IPS DF 6.9 (cell line): ENCODE measurements around the gene PODN.

Experiments used
- DNase-seq: peaks from one replicate; pipeline ENCODE4 v3.0.0-alpha.2; 2013; ENCODE audit warnings: low read depth, low spot score
- H3K27ac ChIP-seq: one replicate; pipeline ENCODE4 v1.5.1; 2013; ENCODE audit warnings: low read length, control low read depth
- H3K27me3 ChIP-seq: 2 replicates; pipeline ENCODE4 v1.6.1; 2013; ENCODE audit warnings: mild to moderate bottlenecking, low read length; ENCODE audit not compliant: control insufficient read depth, insufficient read depth
- H3K36me3 ChIP-seq: 2 replicates; pipeline ENCODE4 v1.6.1; 2013; ENCODE audit warnings: low read length; ENCODE audit not compliant: control insufficient read depth, insufficient read depth
- H3K4me1 ChIP-seq: 2 replicates; pipeline ENCODE4 v1.6.1; 2013; ENCODE audit warnings: low read length; ENCODE audit not compliant: control insufficient read depth, insufficient read depth
- H3K4me3 ChIP-seq: 2 replicates; pipeline ENCODE4 v1.5.1; 2013; ENCODE audit warnings: mild to moderate bottlenecking, low read length
- H3K9me3 ChIP-seq: 2 replicates; pipeline ENCODE4 v1.6.1; 2013; ENCODE audit warnings: low read length, inconsistent platforms; ENCODE audit not compliant: control insufficient read depth, insufficient read depth
- WGBS: extraction: QIAGEN DNeasy Blood & Tissue Kit; methylation state at CpG from one replicate; pipeline ENCODE4 v1.1.7; 2013; ENCODE audit warnings: mixed read lengths, missing lambda C conversion rate; ENCODE audit not compliant: insufficient read length, insufficient coverage; 5-methylcytosine and 5-hydroxymethylcytosine counted together

PODN gene

GRCh38 chr1:53107570-53108322 lies 45.7 kb downstream of the PODN start:
- Histone ChIP-seq H3K9me3 (no peaks in the 10 kb centered on the region), H3K36me3 (no peaks in the 10 kb centered on the region), H3K27me3 (no peaks in the 10 kb centered on the region), H3K4me3 (no peak overlapping the region), H3K4me1 (no peaks in the 10 kb centered on the region), H3K27ac (no peak overlapping the region)
- no peak for DNase-seq
- no CpG with 5 or more reads among the region's 15 CpGs for WGBS

DNA sequence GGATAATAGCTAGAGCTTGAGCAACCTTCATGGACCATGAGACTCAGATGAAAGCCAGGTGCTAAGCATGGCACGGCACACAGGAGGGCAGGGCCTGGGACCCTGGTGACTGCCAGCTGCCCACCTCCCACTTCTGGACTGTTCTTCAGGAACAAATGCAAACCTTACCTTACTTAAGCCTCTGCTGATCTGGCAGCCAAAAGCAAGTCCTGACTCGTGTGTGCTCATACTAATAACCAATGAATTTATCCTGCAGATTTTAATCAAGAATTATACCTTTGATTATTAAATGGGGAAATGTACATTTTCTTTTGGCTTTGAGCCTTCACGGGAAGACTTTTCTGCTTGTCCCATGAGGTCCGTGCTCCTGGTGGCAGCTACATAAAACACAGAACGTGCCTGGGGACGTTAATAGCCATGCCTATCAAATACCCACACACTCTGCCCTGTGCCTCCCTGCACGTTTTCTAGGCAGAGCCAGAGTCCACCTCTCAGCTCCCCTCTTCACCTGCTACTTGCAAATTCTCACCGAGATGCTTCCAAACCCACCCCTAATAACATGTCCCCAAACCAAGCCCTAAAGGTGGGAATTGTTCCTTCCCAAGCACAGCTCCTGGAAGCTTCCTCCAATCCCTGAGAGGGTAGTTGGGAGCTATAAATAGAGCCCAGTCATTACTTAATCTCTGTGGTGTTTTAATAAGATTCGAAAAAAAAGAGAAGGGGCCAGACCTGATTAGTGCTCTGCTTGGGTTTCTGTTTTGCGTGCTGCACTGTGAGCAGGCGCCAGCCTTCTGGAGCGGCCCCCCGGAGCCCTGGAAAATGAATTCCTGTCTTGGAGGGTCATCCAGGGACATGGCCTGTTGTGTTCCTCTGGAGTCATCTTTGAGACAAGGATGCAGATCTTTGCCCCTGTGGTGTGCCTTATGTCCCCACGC lies 46.9 kb downstream of the PODN start:
- WGBS: no CpG with 5 or more reads among the region's 14 CpGs
- no peaks in the 10 kb centered on the region for H3K9me3 ChIP-seq

DNA sequence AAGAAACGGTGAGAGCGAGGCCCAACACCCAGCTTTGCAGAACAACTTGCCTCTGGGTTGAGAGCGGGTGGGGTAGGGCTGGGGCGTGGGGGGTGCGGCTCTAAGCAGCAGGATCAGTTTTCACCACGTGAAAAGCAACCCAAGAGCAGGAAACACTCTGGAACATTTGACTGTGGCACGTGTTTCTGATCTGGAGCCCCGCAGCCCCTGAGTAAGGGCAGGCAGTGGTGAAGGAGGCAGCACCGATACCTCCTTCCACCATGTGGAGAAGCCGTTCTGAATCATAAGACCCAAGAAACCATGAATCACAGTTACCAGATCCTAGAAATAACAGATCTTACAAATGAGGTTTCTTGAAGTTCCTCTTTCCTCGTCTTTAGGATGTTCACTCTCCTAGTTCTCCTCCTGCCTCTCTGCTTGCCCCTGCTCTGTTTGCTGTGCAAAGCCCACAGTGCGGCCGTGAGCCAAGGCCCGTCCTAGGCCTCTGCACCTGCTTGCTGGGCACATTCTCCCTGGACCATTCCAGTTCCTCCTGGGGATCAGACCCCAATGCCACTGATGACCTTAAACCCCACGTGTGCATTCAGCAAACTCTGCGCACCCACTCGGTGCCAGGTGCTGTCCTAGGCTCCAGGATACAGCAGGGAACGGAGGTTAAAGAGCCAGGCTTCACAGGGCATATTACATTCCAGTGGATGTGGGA lies 48.5 kb downstream of the PODN start:
- 0 out of 2 replicates have a peak, but pooled peaks cover under 1% of the 10 kb centered on the region for H3K4me1 ChIP-seq
- no peak for DNase-seq
- no CpG with 5 or more reads among the region's 18 CpGs for WGBS
- H3K27me3 ChIP-seq: no peaks in the 10 kb centered on the region
- H3K4me3 ChIP-seq: no peak overlapping the region
- H3K36me3 ChIP-seq: no peaks in the 10 kb centered on the region
- H3K9me3 ChIP-seq: no peaks in the 10 kb centered on the region
- H3K27ac ChIP-seq: no peak overlapping the region

More for the DNA sequence above, 46.9 kb downstream of the PODN start:
- no peaks in the 10 kb centered on the region for H3K36me3 ChIP-seq
- no peak overlapping the region for H3K27ac ChIP-seq
- H3K4me1 ChIP-seq: no peaks in the 10 kb centered on the region
- DNase-seq: no peak
- H3K27me3 ChIP-seq: no peaks in the 10 kb centered on the region
- no peak overlapping the region for H3K4me3 ChIP-seq

GRCh38 chr1:53111073-53111556 lies 49.1 kb downstream of the PODN start:
- no peak overlapping the region for H3K27ac ChIP-seq
- H3K9me3 ChIP-seq: no peaks in the 10 kb centered on the region
- peaks cover 4% of the 10 kb centered on the region; the same call in 1 of the 2 replicates for H3K4me1 ChIP-seq
- no peaks in the 10 kb centered on the region for H3K36me3 ChIP-seq
- H3K27me3 ChIP-seq: no peaks in the 10 kb centered on the region
- H3K4me3 ChIP-seq: no peak overlapping the region
- no CpG with 5 or more reads among the region's 10 CpGs for WGBS
- DNase-seq: no peak

DNA sequence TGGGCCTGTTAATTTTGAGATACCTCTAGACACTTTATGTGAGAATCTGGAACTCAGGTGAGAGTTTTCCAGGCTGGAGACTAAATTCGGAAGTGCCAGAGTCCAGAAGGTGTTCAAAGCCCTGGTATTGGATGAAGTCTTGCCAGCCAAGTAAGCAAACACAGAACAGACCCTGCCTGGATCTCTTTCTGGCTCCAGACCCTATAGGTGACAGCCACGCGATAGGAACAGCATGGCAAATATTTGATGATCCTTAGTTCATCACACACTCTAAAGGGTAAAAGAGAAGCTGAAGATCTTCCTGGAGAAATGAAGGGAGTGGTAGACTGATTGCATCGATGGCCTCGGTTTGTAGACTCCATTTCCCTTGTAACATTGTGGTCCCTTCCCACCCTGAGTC lies 49.7 kb downstream of the PODN start:
- no CpG with 5 or more reads among the region's 5 CpGs for WGBS
- Histone ChIP-seq H3K36me3 (no peaks in the 10 kb centered on the region), H3K27me3 (no peaks in the 10 kb centered on the region), H3K9me3 (no peaks in the 10 kb centered on the region), H3K27ac (no peak overlapping the region), H3K4me1 (peaks cover 5% of the 10 kb centered on the region; the same call in 1 of the 2 replicates), H3K4me3 (no peak overlapping the region)
- no peak for DNase-seq

DNA sequence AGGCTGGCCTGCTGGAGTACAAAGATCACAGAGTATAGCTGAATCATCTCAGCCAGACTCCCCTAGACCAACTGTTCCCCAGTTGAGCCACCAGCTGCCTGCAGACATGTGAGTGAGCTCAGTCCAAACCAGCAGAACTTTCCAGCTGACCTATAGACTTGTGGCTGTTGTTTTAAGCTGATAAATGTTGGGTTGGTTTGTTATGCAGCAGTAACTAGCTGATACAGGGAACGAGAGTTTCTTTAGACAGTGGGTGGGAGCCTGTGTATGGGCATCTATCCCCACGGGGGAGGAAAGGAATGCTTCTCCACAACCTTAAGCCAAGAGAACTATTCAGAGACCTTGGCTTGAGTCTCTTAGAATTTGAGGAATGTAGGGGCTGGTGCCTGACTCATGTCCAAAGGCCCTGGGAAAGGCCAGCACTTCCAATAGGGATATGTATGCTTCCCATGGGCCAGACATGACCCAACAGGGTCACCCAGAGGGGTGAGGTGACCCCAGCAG lies 50.3 kb downstream of the PODN start:
- Histone ChIP-seq H3K27me3 (no peaks in the 10 kb centered on the region), H3K27ac (no peak overlapping the region), H3K4me1 (peaks cover 5% of the 10 kb centered on the region; the same call in 1 of the 2 replicates), H3K9me3 (no peaks in the 10 kb centered on the region), H3K36me3 (no peaks in the 10 kb centered on the region), H3K4me3 (no peak overlapping the region)
- DNase-seq: no peak
- no CpG with 5 or more reads among the region's 2 CpGs for WGBS

- no peaks in the 10 kb centered on the region for H3K9me3 ChIP-seq
- DNase-seq: no peak
- peaks cover 5% of the 10 kb centered on the region; the same call in 1 of the 2 replicates for H3K4me1 ChIP-seq
- H3K27ac ChIP-seq: no peak overlapping the region
- H3K27me3 ChIP-seq: no peaks in the 10 kb centered on the region
- no CpG with 5 or more reads among the region's 4 CpGs for WGBS
- H3K4me3 ChIP-seq: no peak overlapping the region
- no peaks in the 10 kb centered on the region for H3K36me3 ChIP-seq
Measured at GRCh38 chr1:53112861-53113260, 50.8 kb downstream of the PODN start.

GRCh38 chr1:53114090-53114489 lies 52.1 kb downstream of the PODN start:
- H3K4me3 ChIP-seq: no peak overlapping the region
- H3K27me3 ChIP-seq: no peaks in the 10 kb centered on the region
- peaks cover 5% of the 10 kb centered on the region; the same call in 1 of the 2 replicates for H3K4me1 ChIP-seq
- DNase-seq: no peak
- WGBS: no CpG with 5 or more reads among the region's 6 CpGs
- no peak overlapping the region for H3K27ac ChIP-seq
- H3K9me3 ChIP-seq: no peaks in the 10 kb centered on the region
- no peaks in the 10 kb centered on the region for H3K36me3 ChIP-seq

DNA sequence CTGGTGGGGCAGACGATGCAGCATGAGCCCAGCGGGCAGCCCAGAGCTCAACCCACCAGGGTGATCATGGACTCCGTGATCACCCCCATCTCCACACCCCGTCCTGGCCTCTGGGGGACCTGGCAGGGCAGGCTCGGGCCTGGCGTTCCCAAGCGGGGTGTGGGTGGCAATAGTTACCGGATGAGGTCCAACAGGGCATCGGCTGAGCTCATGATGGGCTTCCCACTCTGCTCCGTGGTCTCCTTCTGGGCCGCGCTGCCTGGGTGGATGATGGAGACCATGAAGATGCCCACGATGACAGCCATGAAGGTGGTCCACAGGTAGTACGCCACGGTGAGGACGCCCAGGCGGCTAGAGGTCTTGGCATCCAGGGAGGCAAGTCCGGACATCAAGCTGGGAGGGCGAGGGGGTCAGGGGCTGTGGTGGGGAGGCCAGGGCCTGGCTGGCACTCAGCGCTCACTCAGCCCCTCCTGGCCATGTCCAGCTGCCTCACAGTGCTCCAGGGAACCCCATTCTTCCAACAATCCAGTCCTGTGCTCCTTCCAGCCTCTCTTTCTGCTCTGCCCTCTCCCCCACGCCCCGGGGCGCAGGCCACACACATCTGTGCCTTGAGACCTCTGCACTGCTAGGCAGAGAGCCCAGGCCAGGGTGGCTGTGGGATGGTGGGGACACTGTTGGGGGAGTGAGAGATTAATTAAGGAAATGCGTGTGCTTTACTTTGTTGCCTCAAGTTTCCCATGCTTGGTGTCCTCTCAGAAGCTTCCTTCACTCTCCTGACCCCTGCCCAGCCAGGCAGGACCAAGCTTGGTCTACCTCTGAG lies 52.8 kb downstream of the PODN start:
- H3K36me3 ChIP-seq: no peaks in the 10 kb centered on the region
- no peak overlapping the region for H3K4me3 ChIP-seq
- peaks cover 8% of the 10 kb centered on the region for H3K4me1 ChIP-seq
- H3K27me3 ChIP-seq: no peaks in the 10 kb centered on the region
- no peak for DNase-seq
- whole genome bisulfite sequencing: no CpG with 5 or more reads among the region's 24 CpGs
- H3K9me3 ChIP-seq: no peaks in the 10 kb centered on the region
- no peak overlapping the region for H3K27ac ChIP-seq
